ENCODE measurements around the gene SYNGR1.

SYNGR1 gene

GRCh38 chr22:39374191-39374590 lies 24.4 kb downstream of the SYNGR1 start:
- DNase-seq: no peak

- no peak for DNase-seq
Observed at GRCh38 chr22:39374801-39375200, 25.0 kb downstream of the SYNGR1 start.

GRCh38 chr22:39375646-39376045 lies 25.9 kb downstream of the SYNGR1 start:
- DNase-seq: no peak

DNA sequence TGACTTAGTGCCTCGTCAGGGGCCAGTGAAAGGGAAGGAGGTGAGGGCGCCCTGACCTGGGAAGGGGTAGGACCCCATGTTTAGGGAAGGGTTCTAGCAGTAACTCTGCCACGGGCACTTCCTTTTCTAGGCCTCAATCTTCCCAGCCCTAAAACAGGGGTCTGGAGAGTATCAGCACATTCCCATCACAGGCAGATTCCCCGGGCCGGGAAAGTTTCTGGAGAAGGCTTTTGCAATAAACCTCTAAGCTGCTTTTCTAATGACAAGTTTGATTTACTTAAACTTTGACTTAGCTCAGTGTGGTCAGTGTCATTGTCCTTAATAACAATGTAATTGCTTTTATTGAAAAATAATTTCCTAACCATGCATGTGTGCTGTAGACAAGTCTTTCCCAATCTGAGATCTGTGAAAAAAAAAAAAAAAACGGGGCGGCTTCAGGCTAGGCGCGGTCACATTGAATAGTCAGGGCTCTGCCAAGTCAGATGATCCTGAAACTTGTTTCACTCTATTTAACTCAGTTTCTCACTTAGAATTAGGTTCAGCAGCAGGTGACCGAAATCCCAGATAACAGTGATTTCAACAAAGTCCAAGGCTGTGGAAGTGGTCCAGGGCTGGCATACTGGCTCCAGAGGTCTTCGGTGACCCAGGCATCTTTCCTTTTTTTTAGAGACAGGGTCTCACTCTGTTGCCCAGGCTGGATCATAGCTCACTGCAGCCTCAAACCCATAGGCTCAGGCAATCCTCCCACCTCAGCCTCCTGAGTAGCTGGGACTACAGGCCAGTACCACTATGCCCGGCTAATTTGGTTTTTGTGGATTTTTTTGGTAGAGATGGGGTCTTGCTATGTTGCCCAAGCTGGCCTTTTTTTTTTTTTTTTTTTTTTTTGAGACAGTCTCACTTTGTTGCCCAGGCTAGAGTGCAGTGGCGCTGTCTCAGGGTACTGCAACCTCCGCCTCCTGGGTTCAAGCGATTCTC lies 30.3 kb downstream of the SYNGR1 start:
- no peak for DNase-seq

DNA sequence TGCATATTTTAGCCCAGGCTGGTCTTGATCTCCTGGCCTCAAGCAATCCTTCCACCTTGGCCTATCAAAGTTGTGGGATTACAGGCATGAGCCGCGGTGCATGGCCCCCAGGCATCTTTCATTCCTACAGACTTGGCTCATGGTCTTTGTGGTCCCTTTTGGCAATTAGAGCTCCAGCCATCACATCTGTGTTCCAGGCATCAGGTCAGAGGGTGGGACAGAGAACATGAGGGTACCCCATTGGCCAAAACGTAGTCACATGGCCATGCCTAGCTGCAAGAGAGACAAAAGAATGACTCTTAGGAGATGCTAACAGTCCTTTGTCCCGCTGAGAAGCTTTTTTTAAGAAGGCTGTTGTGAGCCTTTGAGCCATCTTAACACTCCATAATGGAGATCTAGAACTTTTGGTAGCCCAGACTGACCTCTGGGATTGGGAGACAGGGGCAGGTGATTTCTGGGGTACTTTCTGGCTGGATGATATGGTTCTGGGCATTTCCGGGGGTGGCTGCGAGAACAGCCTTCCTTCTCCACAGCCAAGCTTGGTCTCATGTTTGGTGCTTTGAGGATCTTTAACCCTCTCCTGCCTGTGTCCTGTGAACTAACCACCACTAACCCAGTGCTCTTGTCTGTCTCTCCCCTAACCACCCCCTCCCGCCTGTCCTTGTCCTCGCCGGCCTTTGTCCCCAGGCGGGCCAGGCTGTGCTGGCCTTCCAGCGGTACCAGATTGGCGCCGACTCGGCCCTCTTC lies 31.4 kb downstream of the SYNGR1 start:
- DNase-seq: no peak

DNA sequence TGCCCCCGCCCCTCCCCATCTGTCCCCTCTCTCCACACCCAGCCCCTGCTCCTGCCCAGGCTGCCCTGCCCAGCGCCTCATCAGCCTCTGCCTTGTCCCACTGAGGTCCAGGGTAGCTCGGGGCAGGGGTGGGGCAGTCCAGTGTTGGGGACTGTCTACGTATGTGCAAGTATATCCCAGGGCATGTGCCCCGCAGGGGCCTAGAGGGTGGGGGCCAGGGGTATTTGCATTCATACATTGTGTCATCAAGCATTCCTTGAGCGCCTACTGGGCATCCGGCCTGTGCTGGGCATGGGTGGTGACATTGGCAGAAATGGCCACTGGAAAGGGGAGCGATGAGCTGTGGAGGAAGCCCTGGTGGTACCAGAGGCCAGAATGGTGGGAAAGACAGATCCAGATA lies 32.1 kb downstream of the SYNGR1 start:
- DNase-seq: no peak

DNA sequence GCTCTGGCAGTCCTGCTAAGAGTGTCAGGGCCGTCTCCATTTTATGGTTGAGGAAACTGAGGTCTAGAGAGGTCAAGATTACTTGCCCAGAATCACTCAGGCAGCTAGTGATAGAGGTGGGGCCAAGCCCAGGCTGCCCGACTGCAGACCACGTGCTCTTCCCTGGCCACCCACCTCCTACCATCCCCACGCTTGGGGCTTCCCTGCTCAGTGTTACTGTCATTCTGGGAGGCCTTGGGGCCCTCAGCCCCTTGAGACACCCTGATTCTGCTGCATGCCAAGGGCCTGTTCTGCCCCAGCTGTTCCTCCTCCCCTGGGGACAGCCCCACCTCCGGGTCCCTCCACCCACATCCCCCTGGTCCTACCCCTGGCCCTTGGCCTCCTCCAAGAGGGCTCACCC lies 32.6 kb downstream of the SYNGR1 start:
- DNase-seq: no peak

GRCh38 chr22:39383841-39384625 lies 34.2 kb downstream of the SYNGR1 start:
- no peak for DNase-seq

DNA sequence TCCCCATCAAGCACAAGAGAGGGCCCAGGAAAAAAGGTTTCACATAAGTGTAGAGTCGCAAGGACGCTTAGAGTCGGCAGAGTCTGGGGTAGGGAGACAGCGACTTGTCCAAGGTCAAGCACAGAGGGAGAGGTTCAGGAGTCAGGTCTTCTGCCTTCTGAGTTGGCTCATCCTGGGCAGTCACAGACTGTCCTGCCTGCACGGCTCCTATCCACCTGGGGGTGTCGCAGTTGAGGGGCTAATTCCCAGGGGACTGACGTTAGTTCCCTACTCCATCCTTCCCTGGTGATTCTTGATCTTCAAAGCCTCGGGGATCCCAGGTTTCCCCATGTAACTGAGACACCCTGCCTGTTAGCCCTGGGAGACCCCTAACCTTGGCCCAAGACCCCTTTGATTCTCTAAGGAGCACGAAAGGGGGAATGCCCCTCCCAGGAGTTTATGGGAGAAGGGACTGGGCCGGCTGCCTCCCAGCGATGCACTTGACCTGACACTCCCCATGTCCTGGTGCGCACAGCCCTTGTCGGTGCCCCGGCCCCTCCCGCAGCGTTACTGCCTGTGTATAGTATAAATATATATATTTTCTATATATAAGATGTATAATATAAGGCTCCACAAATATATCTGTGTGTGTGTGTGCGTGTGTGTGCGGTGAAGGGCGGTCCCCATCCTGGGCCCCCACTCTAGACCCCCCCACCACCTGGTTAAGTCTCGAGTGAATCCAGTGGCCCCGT lies 35.1 kb downstream of the SYNGR1 start:
- no peak for DNase-seq

DNA sequence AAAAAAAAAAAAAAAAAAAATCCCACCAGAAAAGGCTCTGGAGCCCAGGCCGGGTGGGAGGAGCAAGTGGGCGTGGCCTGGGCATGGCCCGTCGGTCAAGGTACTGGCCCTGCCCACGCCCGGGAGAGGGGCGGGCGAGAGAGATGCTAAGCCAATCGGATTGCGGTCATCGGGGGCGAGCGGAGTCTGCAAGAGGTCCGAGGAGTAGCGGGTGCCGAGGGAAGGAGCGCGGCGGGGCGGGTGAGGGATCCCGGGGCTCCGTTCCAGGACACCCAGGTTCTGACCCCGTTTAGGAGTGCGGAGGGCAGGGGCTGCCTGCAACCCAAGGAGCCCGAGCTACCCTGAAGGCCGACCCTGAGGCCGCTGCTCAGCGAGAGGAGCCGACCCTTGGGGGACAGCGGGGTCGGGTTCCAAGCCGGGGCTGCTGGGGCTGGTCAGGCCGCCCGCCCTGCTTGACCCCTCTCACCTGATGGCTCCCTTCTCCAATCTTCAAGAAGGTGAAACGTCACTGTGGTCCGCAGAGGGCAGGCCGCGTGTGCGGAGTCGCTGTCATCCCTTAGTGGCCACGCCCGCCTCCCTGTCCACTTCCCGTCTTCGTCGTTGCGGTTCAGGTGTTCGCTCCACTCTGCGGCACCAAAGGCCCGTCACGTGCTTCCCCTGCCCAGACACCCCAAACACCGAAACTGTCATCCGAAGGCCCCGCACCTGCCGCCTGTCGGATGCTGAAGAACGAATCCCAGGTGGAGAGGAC lies 38.6 kb downstream of the SYNGR1 start:
- peak; percentile 19 to 67 (median 40) for DNase-seq

DNA sequence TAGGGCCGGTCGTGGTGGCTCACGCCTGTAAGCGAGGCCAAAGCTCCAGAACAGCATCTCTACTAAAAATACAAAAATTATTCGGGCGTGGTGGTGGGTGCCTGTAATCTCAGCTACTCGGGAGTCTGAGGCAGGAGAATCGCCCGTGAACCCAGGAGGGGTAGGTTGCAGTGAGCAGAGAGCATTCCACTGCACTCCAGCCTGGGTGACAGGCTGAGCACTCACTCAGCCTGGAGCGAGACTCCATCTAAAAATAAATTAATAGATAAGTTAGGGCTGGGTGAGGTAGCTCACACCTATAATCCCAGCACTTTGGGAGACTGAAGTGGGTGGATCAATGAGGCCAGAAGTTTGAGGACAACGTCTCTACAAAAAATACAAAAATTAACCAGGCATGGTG lies 39.6 kb downstream of the SYNGR1 start:
- DNase-seq: no peak

- DNase-seq: no peak
Observed at GRCh38 chr22:39392341-39392948, 42.7 kb downstream of the SYNGR1 start.

- no peak for DNase-seq
Observed at GRCh38 chr22:39395936-39396796, 46.4 kb downstream of the SYNGR1 start.

- DNase-seq: no peak
Observed at GRCh38 chr22:39396797-39397195, 47.0 kb downstream of the SYNGR1 start.

GRCh38 chr22:39401301-39401631 lies 51.5 kb downstream of the SYNGR1 start:
- no peak for DNase-seq

GRCh38 chr22:39405346-39406085 lies 55.7 kb downstream of the SYNGR1 start:
- DNase-seq: no peak

- DNase-seq: no peak
Observed at GRCh38 chr22:39408173-39408572, 58.4 kb downstream of the SYNGR1 start.

- DNase-seq: no peak
Observed at GRCh38 chr22:39408807-39409206, 59.0 kb downstream of the SYNGR1 start.

DNA sequence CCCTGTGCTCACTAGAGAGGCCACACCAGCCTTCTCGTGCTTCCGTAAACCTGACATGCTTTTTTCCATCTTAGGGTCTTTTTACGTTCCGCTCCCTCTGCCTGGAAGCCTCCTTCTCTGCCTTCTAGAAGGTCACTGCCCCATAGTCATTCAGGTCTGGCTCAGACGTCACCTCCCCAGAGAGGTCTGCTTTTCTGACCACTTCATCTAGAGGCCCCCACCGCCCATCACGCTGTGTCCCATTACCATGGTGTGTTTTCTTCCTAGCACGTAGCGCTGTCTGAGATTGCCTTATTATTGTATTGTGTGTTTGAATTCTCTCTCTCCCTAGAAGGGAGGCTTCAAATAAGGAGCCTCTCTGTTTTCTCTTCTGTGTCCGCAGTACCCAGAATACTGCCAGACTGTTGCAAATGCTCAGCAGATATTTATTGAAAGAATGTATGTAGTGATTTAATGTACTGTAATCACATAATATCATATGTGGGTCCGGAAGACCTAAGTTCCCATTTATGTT lies 59.8 kb downstream of the SYNGR1 start:
- no peak for DNase-seq

All from activated CD4-positive, CD25-positive, alpha-beta regulatory T cell (primary cell).